ENCODE data around the gene NFE2L3.
A peak's percentile ranks its signal among the peaks of the same experiment; 100 is the strongest.
"Not testable (repeated sequence)": the region's sequence is repeated elsewhere in the genome, so short reads cannot be mapped to it uniquely, and the experiment has no call there.

Gene NFE2L3

GRCh38 chr7:26169271-26169670 lies 17.3 kb downstream of the NFE2L3 start:
- no peak for DNase-seq

GRCh38 chr7:26170663-26171062 lies 18.7 kb downstream of the NFE2L3 start:
- DNase-seq = no peak

GRCh38 chr7:26171601-26172000 lies 19.6 kb downstream of the NFE2L3 start:
- DNase-seq = no peak

GRCh38 chr7:26172048-26172447 lies 20.1 kb downstream of the NFE2L3 start:
- no peak for DNase-seq

GRCh38 chr7:26175903-26176302 lies 23.9 kb downstream of the NFE2L3 start:
- DNase-seq = not testable (repeated sequence)

- DNase-seq = not testable (repeated sequence)
Observed at GRCh38 chr7:26176696-26177095, 24.7 kb downstream of the NFE2L3 start.

GRCh38 chr7:26177269-26177668 lies 25.3 kb downstream of the NFE2L3 start:
- DNase-seq = not testable (repeated sequence)

- no peak for DNase-seq
Observed at GRCh38 chr7:26178272-26178960, 26.4 kb downstream of the NFE2L3 start.

- no peak for DNase-seq
Observed at GRCh38 chr7:26179422-26179821, 27.4 kb downstream of the NFE2L3 start.

GRCh38 chr7:26179826-26180497 lies 28.0 kb downstream of the NFE2L3 start:
- no peak for DNase-seq

GRCh38 chr7:26180792-26181198 lies 28.8 kb downstream of the NFE2L3 start:
- DNase-seq = no peak

- DNase-seq = no peak
Observed at GRCh38 chr7:26181474-26182227, 29.7 kb downstream of the NFE2L3 start.

GRCh38 chr7:26182283-26182682 lies 30.3 kb downstream of the NFE2L3 start:
- no peak for DNase-seq

GRCh38 chr7:26182706-26183105 lies 30.7 kb downstream of the NFE2L3 start:
- peak; percentile 31 for DNase-seq

- DNase-seq = no peak
Observed at GRCh38 chr7:26183545-26184280, 31.7 kb downstream of the NFE2L3 start.

GRCh38 chr7:26184281-26185101 lies 32.5 kb downstream of the NFE2L3 start:
- DNase-seq = not testable (repeated sequence)

- no peak for DNase-seq
Observed at GRCh38 chr7:26185131-26185843, 33.3 kb downstream of the NFE2L3 start.

- DNase-seq = no peak
Observed at GRCh38 chr7:26185844-26186180, 33.8 kb downstream of the NFE2L3 start.

GRCh38 chr7:26186364-26187311 lies 34.6 kb downstream of the NFE2L3 start:
- DNase-seq = no peak

All from kidney glomerular epithelial cell (primary cell).